SK-N-SH (cell line): ENCODE results near the gene TGFBR3. TPM values are rescaled to one million over a fixed set of nuclear protein-coding genes. Genes with fewer than 3 reads are reported as not detected.

Source experiments
- CTCF ChIA-PET: fragments of 300-600, 350-600 bp; formaldehyde crosslinking; extraction: SDS; loops from one replicate; lab custom pipeline; 2021; lab: Yijun Ruan, JAX
- POLR2A ChIA-PET: fragments of 350-600 bp; sonication (Branson Sonifier 250); formaldehyde crosslinking; extraction: SDS; loops from one replicate; lab custom pipeline; 2020; ENCODE audit warnings: antibody characterized with exemption, inconsistent platforms; lab: Yijun Ruan, JAX
- DNase-seq: peaks from one replicate; pipeline ENCODE4 v3.0.0; 2012
- H2AFZ ChIP-seq: fragments of 200-600 bp; sonication (generic); 2 replicates; pipeline ENCODE4 v1.8.1; 2016; ENCODE audit warnings: antibody characterized with exemption, mild to moderate bottlenecking, low read depth
- H3F3A ChIP-seq: fragments of 200-600 bp; sonication (generic); replicated peaks from 2 replicates; pipeline ENCODE3; 2016; ENCODE audit warnings: antibody characterized with exemption, mild to moderate bottlenecking; ENCODE audit not compliant: insufficient read depth
- H3K27ac ChIP-seq, 2 experiments: fragments of 200-500 bp in 1 of 2; fragments of 200-600 bp in 1 of 2; sonication (Bioruptor generic) in 1 of 2; sonication (generic), shearing (Covaris generic) in 1 of 2; 2 replicates each; pipeline versions ENCODE4 v1.5.1 to v1.6.1; 2014 to 2016; ENCODE audit warnings: low read depth in 2 of 2, inconsistent platforms in 1 of 2, low read length in 1 of 2, mild to moderate bottlenecking in 1 of 2, mixed read lengths in 1 of 2
- H3K27me3 ChIP-seq: fragments of 200-600 bp; sonication (generic), shearing (Covaris generic); 2 replicates; pipeline ENCODE4 v1.6.1; 2016; ENCODE audit warnings: mixed run types; ENCODE audit not compliant: insufficient read depth
- H3K36me3 ChIP-seq, 2 experiments: fragments of 200-500 bp in 1 of 2; fragments of 200-600 bp in 1 of 2; sonication (Bioruptor generic) in 1 of 2; sonication (generic) in 1 of 2; replicated peaks in 1 of 2; 2 replicates each; pipeline versions ENCODE3 to v1.5.1; 2014 to 2016; ENCODE audit warnings: low read length in 1 of 2, mild to moderate bottlenecking in 1 of 2; ENCODE audit not compliant: insufficient read depth in 2 of 2, control insufficient read depth in 1 of 2
- H3K4me1 ChIP-seq, 2 experiments: fragments of 200-500 bp in 1 of 2; fragments of 200-600 bp in 1 of 2; sonication (Bioruptor generic) in 1 of 2; sonication (generic), shearing (Covaris generic) in 1 of 2; 2 replicates each; pipeline versions ENCODE4 v1.5.1 to v1.6.1; 2014 to 2016; ENCODE audit warnings: low read depth in 1 of 2, low read length in 1 of 2, mixed run types in 1 of 2; ENCODE audit not compliant: insufficient read depth in 2 of 2, control insufficient read depth in 1 of 2
- H3K4me2 ChIP-seq: fragments of 200-600 bp; sonication (generic), shearing (Covaris generic); 2 replicates; pipeline ENCODE4 v1.6.1; 2017; ENCODE audit warnings: mixed run types
- H3K4me3 ChIP-seq, 2 experiments: fragments of 200-500 bp in 1 of 2; fragments of 200-600 bp in 1 of 2; sonication (Bioruptor generic) in 1 of 2; sonication (generic), shearing (Covaris generic) in 1 of 2; 2 replicates each; pipeline versions ENCODE4 v1.5.1 to v1.8.1; 2014 to 2016; ENCODE audit warnings: low read depth in 2 of 2, inconsistent platforms in 1 of 2, low read length in 1 of 2, mild to moderate bottlenecking in 1 of 2, mixed read lengths in 1 of 2, moderate library complexity in 1 of 2
- H3K79me2 ChIP-seq: fragments of 200-600 bp; sonication (generic); 2 replicates; pipeline ENCODE4 v1.8.1; 2017; ENCODE audit warnings: mild to moderate bottlenecking; ENCODE audit not compliant: insufficient read depth
- H3K9ac ChIP-seq: fragments of 200-600 bp; sonication (generic); 2 replicates; pipeline ENCODE4 v1.6.1; 2017; ENCODE audit warnings: mixed run types
- H3K9me2 ChIP-seq: fragments of 200-600 bp; sonication (generic); 2 replicates; pipeline ENCODE4 v1.6.1; 2017; ENCODE audit warnings: mixed run types
- H3K9me3 ChIP-seq: fragments of 200-600 bp; sonication (generic); 2 replicates; pipeline ENCODE4 v1.6.1; 2017; ENCODE audit warnings: mixed run types, mild to moderate bottlenecking, moderate library complexity
- H4K20me1 ChIP-seq: fragments of 200-600 bp; sonication (generic); 2 replicates; pipeline ENCODE4 v1.6.1; 2017; ENCODE audit warnings: mild to moderate bottlenecking, mixed run types; ENCODE audit not compliant: insufficient read depth
- CTCF ChIP-seq: fragments of 200-600 bp; sonication (generic); IDR thresholded peaks from 2 replicates; pipeline ENCODE4 v1.6.1; 2017; ENCODE audit warnings: antibody characterized with exemption, mild to moderate bottlenecking, moderate library complexity
- ELF1 ChIP-seq: IDR thresholded peaks from 2 replicates; pipeline ENCODE4 v1.4.0; 2012
- EZH2phosphoT487 ChIP-seq: fragments of 200-600 bp; sonication (generic); IDR thresholded peaks from 2 replicates; pipeline ENCODE4 v1.6.1; 2017; ENCODE audit warnings: low read depth, mixed run types, mild to moderate bottlenecking, antibody characterized with exemption, moderate library complexity, borderline replicate concordance
- FOXJ3 ChIP-seq: sonication (generic); formaldehyde crosslinking; IDR thresholded peaks from 2 replicates; pipeline ENCODE4 v1.5.1; 2020; ENCODE audit warnings: mild to moderate bottlenecking, missing genetic modification reagents
- FOXM1 ChIP-seq: IDR thresholded peaks from 2 replicates; pipeline ENCODE4 v1.4.0; 2012; ENCODE audit warnings: low read depth, mild to moderate bottlenecking
- GATA2 ChIP-seq: sonication (generic); formaldehyde crosslinking; IDR thresholded peaks from 2 replicates; pipeline ENCODE4 v1.5.0; 2020; ENCODE audit warnings: mild to moderate bottlenecking, missing genetic modification reagents
- JUND ChIP-seq: IDR thresholded peaks from 2 replicates; pipeline ENCODE4 v1.4.0; 2012
- MAX ChIP-seq: IDR thresholded peaks from 2 replicates; pipeline ENCODE4 v1.4.0; 2012; ENCODE audit warnings: low read depth
- NFIC ChIP-seq: IDR thresholded peaks from 2 replicates; pipeline ENCODE4 v1.4.0; 2012; ENCODE audit warnings: borderline replicate concordance
- PBX3 ChIP-seq: IDR thresholded peaks from 2 replicates; pipeline ENCODE4; 2012
- POLR2AphosphoS5 ChIP-seq: IDR thresholded peaks from 2 replicates; pipeline ENCODE4 v1.6.1; 2012; ENCODE audit warnings: low read depth, low read length
- RAD21 ChIP-seq: IDR thresholded peaks from 2 replicates; pipeline ENCODE4 v1.6.1; 2012; ENCODE audit warnings: mild to moderate bottlenecking, low read length
- TAF1 ChIP-seq: IDR thresholded peaks from 2 replicates; pipeline ENCODE4 v1.6.1; 2012; ENCODE audit warnings: low read depth, mild to moderate bottlenecking, low read length, moderate library complexity, borderline replicate concordance
- TCF12 ChIP-seq: IDR thresholded peaks from 2 replicates; pipeline ENCODE4 v1.4.0; 2012
- TEAD4 ChIP-seq: IDR thresholded peaks from 2 replicates; pipeline ENCODE4 v1.4.0; 2012; ENCODE audit warnings: mild to moderate bottlenecking, borderline replicate concordance; ENCODE audit not compliant: insufficient read depth
- USF1 ChIP-seq: IDR thresholded peaks from 2 replicates; pipeline ENCODE4 v1.4.0; 2012; ENCODE audit warnings: low read depth, borderline replicate concordance
- WGBS: methylation state at CpG from one replicate; pipeline ENCODE4 v1.1.6; 2017; ENCODE audit warnings: low lambda C conversion rate; 5-methylcytosine and 5-hydroxymethylcytosine counted together
- polyA plus RNA-seq, 3 experiments: library from polyadenylated mRNA; depleted of rRNA; stranded (reverse); fragments of >200 nt; gene quantifications; 2 replicates each; pipeline ENCODE4 v1.2.3, GENCODE V29; 2012
- TF ChIP-seq, protein P1 (sequence below): fragments of 150-350 bp; IDR thresholded peaks from 2 replicates; pipeline ENCODE4 v1.6.1; 2017; ENCODE audit warnings: antibody characterized with exemption, low read length, low read depth, borderline replicate concordance

TGFBR3 gene
- polyA plus RNA-seq, 1 of the 3 experiments (the other 2 are of a cell fraction): 0.07 TPM

GRCh38 chr1:91807921-91808620 lies 77.9 kb downstream of the TGFBR3 start:
- no peak for DNase-seq
- no peaks in the 10 kb centered on the region; a peak in 1 of 4 replicates for H3K4me1 ChIP-seq
- POLR2A ChIA-PET: no interaction called here
- no peak for TF ChIP-seq JUND
- TF ChIP-seq, protein P1, sequence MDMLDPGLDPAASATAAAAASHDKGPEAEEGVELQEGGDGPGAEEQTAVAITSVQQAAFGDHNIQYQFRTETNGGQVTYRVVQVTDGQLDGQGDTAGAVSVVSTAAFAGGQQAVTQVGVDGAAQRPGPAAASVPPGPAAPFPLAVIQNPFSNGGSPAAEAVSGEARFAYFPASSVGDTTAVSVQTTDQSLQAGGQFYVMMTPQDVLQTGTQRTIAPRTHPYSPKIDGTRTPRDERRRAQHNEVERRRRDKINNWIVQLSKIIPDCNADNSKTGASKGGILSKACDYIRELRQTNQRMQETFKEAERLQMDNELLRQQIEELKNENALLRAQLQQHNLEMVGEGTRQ: no peak
- TF ChIP-seq PBX3: no peak
- no peak for TF ChIP-seq USF1
- no peak for TF ChIP-seq FOXM1
- TF ChIP-seq EZH2phosphoT487: no peak
- TF ChIP-seq GATA2 (CRISPR knock-in tag): no peak
- TF ChIP-seq NFIC: no peak
- 32% methylated on average over 5 of the region's 5 CpGs for WGBS
- H3K27ac ChIP-seq: no peak overlapping the region
- H4K20me1 ChIP-seq: no peaks in the 10 kb centered on the region
- H3F3A ChIP-seq: no peaks in the 10 kb centered on the region
- no peaks in the 10 kb centered on the region for H3K9me3 ChIP-seq
- no peaks in the 10 kb centered on the region for H3K79me2 ChIP-seq
- H3K9ac ChIP-seq: no peak overlapping the region
- no peak overlapping the region for H2AFZ ChIP-seq
- H3K27me3 ChIP-seq: peaks cover 28% of the 10 kb centered on the region; the same call in 1 of the 2 replicates
- H3K4me3 ChIP-seq: no peak overlapping the region
- CTCF ChIA-PET: interaction anchor here (1.4 kb wide), 1 partner anchor 13 kb away, joined by 3 read pairs; no protein-coding TSS in a partner anchor
- no peak overlapping the region for H3K4me2 ChIP-seq
- H3K36me3 ChIP-seq: no peaks in the 10 kb centered on the region
- no peaks in the 10 kb centered on the region for H3K9me2 ChIP-seq

DNA sequence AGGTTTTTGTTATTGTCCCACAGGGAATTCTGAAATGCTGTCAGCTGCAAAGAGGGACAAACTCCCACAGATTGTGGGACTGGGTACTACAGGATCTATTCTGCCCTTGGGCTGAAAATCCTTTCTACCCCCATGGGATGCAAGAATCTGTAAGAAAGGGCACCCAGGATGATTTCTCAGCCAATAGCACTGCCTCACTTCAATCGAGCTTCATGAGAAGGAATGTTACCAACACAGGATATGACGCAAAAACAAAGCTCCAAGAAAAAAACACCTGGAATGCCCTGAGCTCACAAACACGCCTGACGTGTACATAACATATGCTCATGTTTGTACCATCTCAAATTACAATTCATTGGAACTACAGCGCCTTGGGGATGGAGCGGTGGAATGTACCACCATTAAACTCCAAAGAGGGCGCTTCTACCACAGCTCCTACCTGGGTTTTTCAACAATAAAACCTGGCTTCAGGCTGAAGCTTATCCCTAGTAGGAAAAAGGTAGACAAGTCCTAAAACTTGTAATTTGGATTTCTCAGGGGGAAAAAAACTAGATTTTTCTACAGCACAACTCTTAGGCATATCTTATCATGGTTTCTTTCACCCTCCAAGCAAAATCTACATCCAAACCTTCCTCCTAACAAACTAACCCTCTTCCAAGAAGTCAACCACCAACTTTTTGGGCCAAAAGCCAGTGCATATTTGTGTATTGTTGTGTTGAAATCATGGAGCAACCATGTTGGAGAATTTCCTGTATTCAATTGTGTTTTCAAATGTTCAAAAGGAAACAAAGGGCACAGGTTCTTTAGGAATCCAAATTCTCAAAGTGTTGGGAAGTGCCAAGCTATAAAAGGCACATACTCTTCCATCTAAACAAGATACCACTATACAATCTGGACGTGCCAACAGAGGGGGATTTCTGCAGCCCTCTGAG lies 78.9 kb downstream of the TGFBR3 start:
- no peak for DNase-seq
- Histone ChIP-seq H3K79me2 (no peaks in the 10 kb centered on the region), H3F3A (no peaks in the 10 kb centered on the region)
- TF ChIP-seq TAF1 (no peak), MAX (no peak), JUND (no peak), FOXM1 (no peak), RAD21 (no peak), CTCF (no peak), GATA2 (CRISPR knock-in tag) (no peak), ELF1 (no peak), FOXJ3 (CRISPR knock-in tag) (no peak), POLR2AphosphoS5 (no peak), PBX3 (no peak), TEAD4 (no peak), TCF12 (no peak)
- TF ChIP-seq, protein P1: no peak

More for the DNA sequence above, 78.9 kb downstream of the TGFBR3 start:
- H3K4me2 ChIP-seq: no peak overlapping the region
- no peak overlapping the region for H3K4me3 ChIP-seq
- 16% methylated on average over 8 of the region's 8 CpGs for WGBS
- H3K4me1 ChIP-seq: no peaks in the 10 kb centered on the region; a peak in 1 of 4 replicates
- no peak overlapping the region for H3K9ac ChIP-seq
- POLR2A ChIA-PET: no interaction called here
- no peaks in the 10 kb centered on the region for H3K9me2 ChIP-seq
- H3K9me3 ChIP-seq: no peaks in the 10 kb centered on the region
- H3K27me3 ChIP-seq: peaks cover 31% of the 10 kb centered on the region; the same call in 1 of the 2 replicates
- CTCF ChIA-PET: interaction anchor here (1.0 to 1.4 kb wide), 2 partner anchors 12 to 23 kb away, joined by 3 read pairs; no protein-coding TSS in a partner anchor
- no peak overlapping the region for H3K27ac ChIP-seq
- no peaks in the 10 kb centered on the region for H4K20me1 ChIP-seq
- H2AFZ ChIP-seq: no peak overlapping the region
- H3K36me3 ChIP-seq: no peaks in the 10 kb centered on the region
